Neural progenitor cell (in vitro differentiated cells): ENCODE results near the gene KCTD14.

ENCODE experiments used
- EZH2 ChIP-seq: fragments of 200-600 bp; sonication (generic); IDR thresholded peaks from 2 replicates; pipeline ENCODE4 v1.6.1; 2017; ENCODE audit warnings: antibody characterized with exemption, mild to moderate bottlenecking, moderate library complexity
- EZH2phosphoT487 ChIP-seq: fragments of 200-600 bp; sonication (generic); IDR thresholded peaks from 2 replicates; pipeline ENCODE4 v1.6.1; 2017; ENCODE audit warnings: antibody characterized with exemption
- TF ChIP-seq, protein P1 (sequence below): fragments of 200-600 bp; sonication (generic); IDR thresholded peaks from 2 replicates; pipeline ENCODE4 v1.5.1; 2017; ENCODE audit warnings: antibody characterized with exemption, mild to moderate bottlenecking

DNA sequence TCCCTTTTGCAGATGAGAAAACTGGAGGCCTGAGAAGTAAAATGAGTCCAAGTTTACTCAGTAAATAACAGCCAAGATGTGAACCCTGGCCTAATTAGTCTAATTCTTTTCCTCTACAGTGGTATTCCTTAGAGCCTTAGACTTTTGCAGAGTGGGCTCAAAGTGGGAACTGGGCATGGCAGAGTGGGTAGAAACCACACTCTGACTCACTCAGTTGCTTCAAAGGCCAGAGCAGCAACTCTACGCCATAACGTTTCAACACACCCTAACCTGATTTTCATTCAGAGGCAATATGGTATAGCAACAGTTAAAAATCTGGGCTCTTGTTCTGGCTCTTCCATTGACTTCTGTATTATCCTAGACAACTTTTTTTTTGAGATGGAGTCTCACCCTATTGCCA lies 43.4 kb upstream of the KCTD14 start:
- TF ChIP-seq, protein P1, sequence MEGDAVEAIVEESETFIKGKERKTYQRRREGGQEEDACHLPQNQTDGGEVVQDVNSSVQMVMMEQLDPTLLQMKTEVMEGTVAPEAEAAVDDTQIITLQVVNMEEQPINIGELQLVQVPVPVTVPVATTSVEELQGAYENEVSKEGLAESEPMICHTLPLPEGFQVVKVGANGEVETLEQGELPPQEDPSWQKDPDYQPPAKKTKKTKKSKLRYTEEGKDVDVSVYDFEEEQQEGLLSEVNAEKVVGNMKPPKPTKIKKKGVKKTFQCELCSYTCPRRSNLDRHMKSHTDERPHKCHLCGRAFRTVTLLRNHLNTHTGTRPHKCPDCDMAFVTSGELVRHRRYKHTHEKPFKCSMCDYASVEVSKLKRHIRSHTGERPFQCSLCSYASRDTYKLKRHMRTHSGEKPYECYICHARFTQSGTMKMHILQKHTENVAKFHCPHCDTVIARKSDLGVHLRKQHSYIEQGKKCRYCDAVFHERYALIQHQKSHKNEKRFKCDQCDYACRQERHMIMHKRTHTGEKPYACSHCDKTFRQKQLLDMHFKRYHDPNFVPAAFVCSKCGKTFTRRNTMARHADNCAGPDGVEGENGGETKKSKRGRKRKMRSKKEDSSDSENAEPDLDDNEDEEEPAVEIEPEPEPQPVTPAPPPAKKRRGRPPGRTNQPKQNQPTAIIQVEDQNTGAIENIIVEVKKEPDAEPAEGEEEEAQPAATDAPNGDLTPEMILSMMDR: no peak
- TF ChIP-seq EZH2 (no peak), EZH2phosphoT487 (no peak)
